IMR-90 (cell line): ENCODE data around the gene HOXB7.

ENCODE experiments used
- BHLHE40 ChIP-seq: fragments of 150-350 bp; IDR thresholded peaks from 2 replicates; pipeline ENCODE4 v1.6.1; 2016; ENCODE audit warnings: mild to moderate bottlenecking, low read depth, low read length
- CEBPB ChIP-seq: IDR thresholded peaks from 2 replicates; pipeline ENCODE4 v1.6.1; 2012; ENCODE audit warnings: low read depth, low read length, improper control_type of control experiment
- CTCF ChIP-seq: conservative IDR thresholded peaks from 2 replicates; pipeline ENCODE4 v1.5.1; 2012; ENCODE audit warnings: mild to moderate bottlenecking, low read depth, low read length, improper control_type of control experiment
- ELK1 ChIP-seq: fragments of 150-350 bp; IDR thresholded peaks from 2 replicates; pipeline ENCODE4 v1.6.1; 2016; ENCODE audit warnings: low read depth, mild to moderate bottlenecking, low read length, moderate library complexity, borderline replicate concordance
- MAFK ChIP-seq: IDR thresholded peaks from 2 replicates; pipeline ENCODE4 v1.6.1; 2012; ENCODE audit warnings: low read depth, low read length, improper control_type of control experiment
- MAZ ChIP-seq: IDR thresholded peaks from 2 replicates; pipeline ENCODE4 v1.6.1; 2012; ENCODE audit warnings: low read depth, mild to moderate bottlenecking, low read length, improper control_type of control experiment, moderate library complexity, borderline replicate concordance
- POLR2A ChIP-seq: IDR thresholded peaks from 2 replicates; pipeline ENCODE4 v1.6.1; 2012; ENCODE audit warnings: mild to moderate bottlenecking, low read depth, low read length
- RAD21 ChIP-seq: IDR thresholded peaks from 2 replicates; pipeline ENCODE4 v1.6.1; 2012; ENCODE audit warnings: low read length, improper control_type of control experiment
- RCOR1 ChIP-seq: IDR thresholded peaks from 2 replicates; pipeline ENCODE4 v1.6.1; 2012; ENCODE audit warnings: mild to moderate bottlenecking, low read length, improper control_type of control experiment; ENCODE audit not compliant: insufficient replicate concordance
- RFX5 ChIP-seq: IDR thresholded peaks from 2 replicates; pipeline ENCODE4 v1.8.0; 2012; ENCODE audit warnings: low read depth, mild to moderate bottlenecking, low read length, moderate library complexity
- USF2 ChIP-seq: fragments of 150-350 bp; IDR thresholded peaks from 2 replicates; pipeline ENCODE4 v1.6.1; 2017; ENCODE audit warnings: mild to moderate bottlenecking, antibody characterized with exemption, low read length, low read depth

GRCh38 chr17:48632579-48633265 lies 21.9 kb upstream of the HOXB7 start:
- TF ChIP-seq POLR2A (no peak), CTCF (no peak), RFX5 (no peak), MAFK (no peak), CEBPB (no peak), ELK1 (no peak), USF2 (no peak), RCOR1 (no peak), RAD21 (no peak), MAZ (no peak), BHLHE40 (no peak)
